ENCODE data around the gene FTO. TPM values are rescaled to one million over a fixed set of nuclear protein-coding genes. Genes with fewer than 3 reads are reported as not detected.

FTO gene
- total RNA-seq, 1 donor from 2014 or later, result 107 TPM

DNA sequence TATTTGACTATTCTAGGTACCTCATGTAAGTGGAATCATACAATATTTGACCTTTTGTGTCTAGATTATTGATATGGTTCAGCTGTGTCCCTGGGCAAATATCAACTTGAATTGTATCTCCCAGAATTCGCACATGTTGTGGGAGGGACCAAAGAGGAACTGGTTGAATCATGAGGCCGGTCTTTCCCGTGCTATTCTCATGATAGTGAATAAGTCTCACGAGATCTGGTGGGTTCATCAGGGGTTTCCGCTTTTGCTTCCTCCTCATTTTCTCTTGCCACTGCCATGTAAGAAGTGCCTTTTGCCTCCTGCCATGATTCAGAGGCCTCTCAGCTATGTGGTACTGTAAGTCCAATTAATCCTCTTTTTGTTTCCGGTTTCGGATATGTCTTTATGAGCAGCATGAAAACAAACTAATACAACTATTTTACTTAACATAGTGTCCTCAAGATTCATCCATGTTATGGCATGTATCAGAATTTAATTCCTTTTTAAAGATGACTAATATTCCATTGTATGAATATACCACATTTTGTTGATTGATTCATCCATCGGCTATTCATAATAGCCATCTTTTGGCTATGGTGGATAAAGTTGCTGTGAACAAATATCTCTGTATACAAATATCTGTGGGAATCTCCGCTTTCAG is 129.1 kb downstream of the FTO start:
- Mint-ChIP-seq H3K9me3 (peaks cover 8% of the 10 kb centered on the region), H3K27ac (ENCODE audit: unreplicated experiment) (no peak overlapping the region), H3K36me3 (ENCODE audit: low read depth) (peaks cover 39% of the 10 kb centered on the region), H3K4me3 (no peak overlapping the region), H3K27me3 (ENCODE audit: low read depth) (no peaks in the 10 kb centered on the region), H3K4me1 (peaks cover 5% of the 10 kb centered on the region)
- DNase-seq (ENCODE audit: low read depth, low spot score), result no peak
- TF ChIP-seq, protein P1, sequence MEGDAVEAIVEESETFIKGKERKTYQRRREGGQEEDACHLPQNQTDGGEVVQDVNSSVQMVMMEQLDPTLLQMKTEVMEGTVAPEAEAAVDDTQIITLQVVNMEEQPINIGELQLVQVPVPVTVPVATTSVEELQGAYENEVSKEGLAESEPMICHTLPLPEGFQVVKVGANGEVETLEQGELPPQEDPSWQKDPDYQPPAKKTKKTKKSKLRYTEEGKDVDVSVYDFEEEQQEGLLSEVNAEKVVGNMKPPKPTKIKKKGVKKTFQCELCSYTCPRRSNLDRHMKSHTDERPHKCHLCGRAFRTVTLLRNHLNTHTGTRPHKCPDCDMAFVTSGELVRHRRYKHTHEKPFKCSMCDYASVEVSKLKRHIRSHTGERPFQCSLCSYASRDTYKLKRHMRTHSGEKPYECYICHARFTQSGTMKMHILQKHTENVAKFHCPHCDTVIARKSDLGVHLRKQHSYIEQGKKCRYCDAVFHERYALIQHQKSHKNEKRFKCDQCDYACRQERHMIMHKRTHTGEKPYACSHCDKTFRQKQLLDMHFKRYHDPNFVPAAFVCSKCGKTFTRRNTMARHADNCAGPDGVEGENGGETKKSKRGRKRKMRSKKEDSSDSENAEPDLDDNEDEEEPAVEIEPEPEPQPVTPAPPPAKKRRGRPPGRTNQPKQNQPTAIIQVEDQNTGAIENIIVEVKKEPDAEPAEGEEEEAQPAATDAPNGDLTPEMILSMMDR (conservative IDR thresholded peaks at IDR 0.05), result no peak

DNA sequence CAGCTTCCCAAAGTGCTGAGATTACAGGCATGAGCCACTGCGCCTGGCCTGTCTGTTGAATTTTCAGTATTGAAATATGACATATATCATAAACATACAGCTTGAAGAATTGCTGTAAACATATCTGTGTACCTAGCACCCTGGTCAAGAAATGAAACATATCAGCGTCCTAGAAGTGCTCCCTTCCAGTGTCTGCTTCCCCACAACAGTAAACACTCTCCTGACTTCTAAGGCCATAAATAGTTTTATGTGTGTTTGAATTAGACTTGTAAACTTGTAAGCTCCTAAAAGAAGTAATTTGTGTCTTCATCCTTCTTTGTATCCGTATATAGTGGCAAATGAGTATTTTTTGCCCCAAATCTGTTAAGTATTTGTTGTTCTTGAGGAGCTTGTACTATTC is 132.2 kb downstream of the FTO start:
- H3K27ac Mint-ChIP-seq (ENCODE audit: unreplicated experiment), result no peak overlapping the region
- H3K4me3 Mint-ChIP-seq, result no peak overlapping the region
- H3K4me1 Mint-ChIP-seq, result no peaks in the 10 kb centered on the region
- no peaks in the 10 kb centered on the region for H3K9me3 Mint-ChIP-seq
- peaks cover 30% of the 10 kb centered on the region for H3K36me3 Mint-ChIP-seq (ENCODE audit: low read depth)
- DNase-seq (ENCODE audit: low read depth, low spot score), result no peak
- H3K27me3 Mint-ChIP-seq (ENCODE audit: low read depth), result no peaks in the 10 kb centered on the region
- TF ChIP-seq, protein P1 (conservative IDR thresholded peaks at IDR 0.05), result no peak

DNA sequence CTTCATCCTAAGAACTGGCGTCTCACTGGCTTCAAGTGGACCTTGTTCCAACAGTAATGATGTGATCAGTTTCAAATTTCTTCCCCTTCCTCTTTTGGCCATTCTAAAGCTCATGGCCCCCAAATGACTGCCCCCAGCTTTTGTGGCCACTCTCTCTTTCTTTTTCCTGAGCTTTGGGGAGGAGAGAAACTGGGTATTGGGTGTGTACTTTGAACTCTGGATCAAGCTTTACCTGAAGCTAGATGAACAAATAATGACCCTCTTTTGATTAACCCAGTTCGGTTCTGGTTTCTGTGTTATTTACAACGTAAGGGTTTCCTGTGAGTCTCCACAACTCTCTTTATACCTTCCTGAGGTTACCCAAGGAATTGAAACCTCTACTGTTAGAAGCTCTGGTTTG is 132.7 kb downstream of the FTO start:
- H3K27ac Mint-ChIP-seq (ENCODE audit: unreplicated experiment), result no peak overlapping the region
- peaks cover 5% of the 10 kb centered on the region for H3K4me1 Mint-ChIP-seq
- TF ChIP-seq, protein P1 (conservative IDR thresholded peaks at IDR 0.05), result no peak
- H3K36me3 Mint-ChIP-seq (ENCODE audit: low read depth), result peaks cover 26% of the 10 kb centered on the region
- H3K4me3 Mint-ChIP-seq, result no peak overlapping the region
- no peak for DNase-seq (ENCODE audit: low read depth, low spot score)
- H3K9me3 Mint-ChIP-seq, result no peaks in the 10 kb centered on the region
- no peaks in the 10 kb centered on the region for H3K27me3 Mint-ChIP-seq (ENCODE audit: low read depth)

DNA sequence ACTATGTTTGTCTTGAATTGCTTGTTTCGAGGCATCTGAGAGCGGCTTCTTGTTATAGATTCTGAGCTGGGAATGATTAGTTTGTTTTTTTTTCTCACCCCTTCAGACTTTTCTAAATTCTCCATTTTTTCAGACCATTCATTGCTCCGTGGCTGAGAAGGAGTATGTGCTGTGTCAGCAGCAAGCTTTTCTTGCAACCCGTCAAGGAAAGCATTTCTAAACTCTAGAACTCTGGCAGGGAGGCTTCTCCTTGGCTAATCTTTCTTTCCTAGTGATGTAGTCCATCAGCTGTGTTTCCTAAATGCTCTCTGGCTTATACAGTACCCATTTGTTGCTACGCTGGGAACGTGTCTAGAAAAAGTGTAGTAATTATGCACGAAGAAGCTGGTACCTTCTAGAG is 133.5 kb downstream of the FTO start:
- no peak overlapping the region for H3K27ac Mint-ChIP-seq (ENCODE audit: unreplicated experiment)
- TF ChIP-seq, protein P1 (conservative IDR thresholded peaks at IDR 0.05), result no peak
- H3K9me3 Mint-ChIP-seq, result no peaks in the 10 kb centered on the region

DNA sequence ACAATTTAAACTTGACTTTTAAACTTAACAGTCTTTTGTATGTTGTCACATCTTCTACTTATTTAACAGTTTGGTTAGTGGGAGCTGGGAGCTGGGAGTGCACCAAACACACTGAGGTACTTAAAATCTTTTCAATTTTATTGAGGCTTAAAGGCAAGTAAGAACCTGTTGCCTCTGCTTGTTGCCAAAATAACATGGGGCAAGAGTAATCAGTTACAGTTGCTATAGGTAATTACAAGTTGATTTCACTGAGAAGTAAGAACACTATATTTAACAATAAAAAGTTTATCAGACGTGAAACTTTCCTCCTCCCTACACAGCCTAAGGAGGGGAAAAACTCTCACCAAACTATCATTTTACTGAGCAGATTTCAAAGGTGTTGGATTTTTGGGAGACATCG is 135.2 kb downstream of the FTO start:
- Mint-ChIP-seq H3K4me3 (no peak overlapping the region), H3K9me3 (no peaks in the 10 kb centered on the region), H3K27ac (ENCODE audit: unreplicated experiment) (no peak overlapping the region), H3K36me3 (ENCODE audit: low read depth) (peaks cover 17% of the 10 kb centered on the region), H3K27me3 (ENCODE audit: low read depth) (no peaks in the 10 kb centered on the region), H3K4me1 (peaks cover 9% of the 10 kb centered on the region)
- no peak for DNase-seq (ENCODE audit: low read depth, low spot score)
- TF ChIP-seq, protein P1 (conservative IDR thresholded peaks at IDR 0.05), result no peak

More for the DNA sequence above, 133.5 kb downstream of the FTO start:
- Mint-ChIP-seq H3K36me3 (ENCODE audit: low read depth) (peaks cover 22% of the 10 kb centered on the region), H3K27me3 (ENCODE audit: low read depth) (no peaks in the 10 kb centered on the region), H3K4me1 (peaks cover 9% of the 10 kb centered on the region), H3K4me3 (no peak overlapping the region)
- no peak for DNase-seq (ENCODE audit: low read depth, low spot score)
